ENCODE data around the gene IQCH.
A peak's percentile ranks its signal among the peaks of the same experiment; 100 is the strongest.

IQCH gene

DNA sequence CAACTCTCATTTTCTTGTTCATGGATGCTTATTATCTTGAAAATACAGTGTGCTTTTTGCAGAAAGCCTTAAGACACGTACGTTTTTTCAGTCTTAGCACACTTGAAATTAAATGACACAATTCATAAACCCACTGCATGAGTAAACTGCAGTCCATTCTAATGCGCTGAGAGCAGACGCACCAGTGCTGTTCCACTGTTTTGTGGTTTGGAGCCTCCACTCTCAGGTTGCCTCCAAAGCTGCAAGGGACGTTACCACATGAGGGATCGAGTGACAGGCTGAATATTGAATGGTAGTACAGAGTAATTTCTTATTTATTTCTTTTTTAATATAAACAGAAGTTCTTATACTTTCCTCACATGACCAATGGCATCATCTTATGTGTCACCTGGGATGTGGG is 12.3 kb downstream of the IQCH start:
- no peak for TF ChIP-seq GATA2 (IDR thresholded peaks at IDR 0.05; ENCODE audit: low read depth, low read length)
- TF ChIP-seq GATA3 (IDR thresholded peaks at IDR 0.05; ENCODE audit: low read depth, low read length) = no peak

DNA sequence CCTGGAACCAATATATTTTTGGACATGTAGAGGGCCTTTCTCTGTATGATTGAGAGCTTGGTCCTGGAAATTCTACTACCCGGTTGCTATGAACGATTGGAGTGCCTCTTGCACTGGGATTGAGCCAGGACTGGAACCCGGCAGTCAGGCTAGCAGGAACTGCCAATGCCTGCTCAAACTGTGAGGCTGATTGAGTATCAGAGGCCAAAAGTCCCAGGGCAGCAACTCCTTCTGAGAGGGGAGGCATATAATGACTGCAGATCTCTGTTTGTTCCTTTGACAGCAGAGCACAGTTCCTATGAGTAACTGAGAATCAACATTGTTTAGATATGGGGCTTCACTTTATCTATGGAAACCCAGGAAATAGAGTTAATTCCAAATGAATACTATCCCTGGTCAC is 12.9 kb downstream of the IQCH start:
- TF ChIP-seq GATA3 (IDR thresholded peaks at IDR 0.05; ENCODE audit: low read depth, low read length) (no peak), GATA2 (IDR thresholded peaks at IDR 0.05; ENCODE audit: low read depth, low read length) (no peak)

DNA sequence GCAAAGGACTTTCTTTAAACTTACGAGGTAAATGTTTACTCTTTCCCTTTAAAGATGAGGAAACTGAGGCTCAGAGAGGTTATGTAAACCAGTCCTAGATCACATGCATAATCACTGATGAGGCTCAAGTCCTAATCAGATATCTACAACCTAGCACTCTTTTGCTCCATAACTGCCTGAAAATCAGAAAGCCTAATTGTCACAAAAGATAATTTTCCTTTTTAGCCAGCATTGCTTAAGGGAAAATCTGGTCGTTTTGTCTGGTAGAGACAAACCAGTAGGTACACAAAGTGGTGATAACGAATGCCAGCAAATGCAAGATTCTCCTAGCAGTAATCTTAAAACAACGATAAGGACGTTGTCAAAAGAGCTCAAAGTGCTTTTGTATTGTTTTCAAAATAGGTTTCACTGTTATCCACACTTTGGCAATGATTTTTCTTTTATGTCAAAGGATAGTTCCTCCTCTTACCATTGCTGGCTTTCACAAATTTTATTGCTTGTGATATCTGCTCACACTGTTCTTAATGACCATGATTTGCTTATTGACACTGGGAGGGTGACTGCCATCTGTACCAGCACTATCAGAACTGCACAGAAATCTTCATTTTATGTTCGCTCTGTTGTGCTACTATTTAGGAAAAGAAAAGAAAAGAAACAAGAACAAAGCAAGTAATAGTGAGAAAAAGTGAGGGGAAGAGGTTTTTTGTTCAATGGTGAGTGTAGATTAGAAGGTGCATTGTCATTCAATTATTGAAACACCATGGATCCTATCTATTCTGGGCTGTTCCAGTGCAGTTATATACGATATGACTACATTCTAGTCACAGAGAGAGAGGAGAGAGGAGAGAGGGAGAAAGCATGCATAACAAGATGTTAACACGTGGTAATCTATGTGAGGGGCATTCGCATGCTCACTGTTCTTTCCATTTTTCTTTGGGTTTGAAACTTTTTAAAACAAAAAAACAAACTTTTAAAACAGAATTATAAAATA is 13.7 kb downstream of the IQCH start:
- TF ChIP-seq GATA2 (IDR thresholded peaks at IDR 0.05; ENCODE audit: low read depth, low read length) (peak; percentile 77; the same call in 1 of the 2 replicates), GATA3 (IDR thresholded peaks at IDR 0.05; ENCODE audit: low read depth, low read length) (peak; percentile 82)

DNA sequence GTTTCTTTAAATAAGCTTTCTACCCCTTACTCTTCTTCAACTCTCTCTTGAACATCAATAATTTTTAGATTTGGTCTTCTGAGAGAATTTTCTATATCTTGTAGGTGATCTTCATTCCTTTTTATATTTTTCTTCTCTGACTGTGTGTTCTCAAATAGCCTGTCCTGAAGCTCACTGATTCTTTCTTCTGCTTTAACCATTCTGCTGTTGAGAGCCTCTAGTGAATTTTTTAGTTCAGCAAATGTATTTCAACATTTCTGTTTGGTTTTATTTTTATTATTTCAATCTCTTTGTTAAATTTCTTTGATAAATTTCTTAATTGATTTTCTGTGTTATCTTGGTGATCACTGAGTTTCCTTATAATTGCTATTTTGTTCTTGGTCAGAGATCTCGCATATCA is 19.6 kb downstream of the IQCH start:
- no peak for TF ChIP-seq GATA3 (IDR thresholded peaks at IDR 0.05; ENCODE audit: low read depth, low read length)
- no peak for TF ChIP-seq GATA2 (IDR thresholded peaks at IDR 0.05; ENCODE audit: low read depth, low read length)

DNA sequence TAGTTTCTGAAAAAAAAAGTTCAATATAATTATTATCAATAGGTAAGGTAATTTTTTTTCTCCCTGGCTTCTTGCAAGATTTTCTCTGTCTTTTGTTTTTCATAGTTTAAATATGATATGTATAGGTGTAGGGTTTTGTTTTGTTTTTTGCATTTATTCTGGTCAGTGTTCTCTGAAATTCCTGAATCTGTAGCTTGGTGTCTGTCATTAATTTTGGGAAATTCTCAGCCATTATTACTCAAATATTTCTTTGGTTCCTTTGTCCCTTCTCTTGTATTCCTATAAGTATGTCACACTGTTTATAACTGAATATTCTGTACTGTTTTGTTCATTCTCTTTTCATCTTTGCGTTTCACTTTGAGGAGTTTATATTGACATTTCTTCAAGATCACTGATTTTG is 22.1 kb downstream of the IQCH start:
- TF ChIP-seq GATA2 (IDR thresholded peaks at IDR 0.05; ENCODE audit: low read depth, low read length) = no peak
- TF ChIP-seq GATA3 (IDR thresholded peaks at IDR 0.05; ENCODE audit: low read depth, low read length) = no peak

DNA sequence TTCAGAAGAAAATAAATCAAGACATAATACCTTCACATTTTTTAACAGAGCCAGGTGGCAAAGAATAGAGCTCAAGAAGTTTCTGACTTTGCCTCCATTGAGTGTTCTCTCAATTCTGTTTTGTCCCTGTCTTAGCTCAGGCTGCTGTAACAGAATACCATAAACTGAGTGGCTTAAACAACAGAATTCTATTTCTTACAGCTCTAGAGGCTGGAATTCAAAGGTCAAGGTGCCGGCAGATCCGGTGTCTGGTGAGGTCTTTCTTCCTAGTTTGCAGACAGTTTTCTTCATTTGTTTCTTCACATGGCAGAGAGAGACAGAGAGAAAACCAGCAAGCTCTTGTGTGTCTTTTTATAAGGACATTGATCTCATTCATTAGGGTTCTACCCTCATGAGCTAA is 25.6 kb downstream of the IQCH start:
- no peak for TF ChIP-seq GATA3 (IDR thresholded peaks at IDR 0.05; ENCODE audit: low read depth, low read length)

DNA sequence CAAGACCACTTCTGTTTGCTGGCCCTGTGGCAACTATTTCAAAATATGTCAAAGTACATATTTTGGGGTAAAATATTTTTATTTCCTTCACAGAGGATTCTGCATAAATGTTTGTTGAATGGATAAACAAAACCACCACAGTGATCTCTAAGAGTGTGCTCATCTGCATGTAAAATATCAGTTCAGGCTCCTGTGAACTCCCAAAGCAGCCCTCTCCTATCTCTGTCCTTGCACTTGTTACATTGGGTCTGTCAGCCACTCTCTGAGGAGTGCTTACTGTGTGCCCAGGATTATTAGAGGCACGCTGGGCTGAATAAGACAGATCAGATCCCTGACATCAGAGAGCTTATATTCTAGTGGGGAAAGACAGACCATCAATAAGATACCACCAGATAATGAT is 27.1 kb downstream of the IQCH start:
- TF ChIP-seq GATA2 (IDR thresholded peaks at IDR 0.05; ENCODE audit: low read depth, low read length) = no peak
- TF ChIP-seq GATA3 (IDR thresholded peaks at IDR 0.05; ENCODE audit: low read depth, low read length) = no peak

DNA sequence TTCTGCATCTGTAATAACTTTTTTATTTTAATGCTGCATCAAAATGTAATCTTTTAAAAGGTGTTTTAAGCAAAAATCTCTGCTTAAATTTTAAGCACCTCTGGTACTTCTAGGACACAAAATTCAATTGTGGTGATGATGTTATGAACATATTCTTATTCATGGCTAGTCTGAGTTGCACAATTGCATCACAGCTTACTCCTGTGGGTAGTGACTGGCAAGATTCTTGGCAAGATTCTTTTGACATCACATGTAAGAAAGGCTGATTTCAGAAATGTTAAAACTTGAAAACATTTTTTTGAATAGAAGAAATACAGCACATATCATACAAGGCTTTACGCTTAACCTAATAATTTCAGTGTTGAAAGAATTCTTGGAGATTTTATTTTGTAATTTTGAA is 35.7 kb downstream of the IQCH start:
- no peak for TF ChIP-seq GATA3 (IDR thresholded peaks at IDR 0.05; ENCODE audit: low read depth, low read length)
- no peak for TF ChIP-seq GATA2 (IDR thresholded peaks at IDR 0.05; ENCODE audit: low read depth, low read length)

DNA sequence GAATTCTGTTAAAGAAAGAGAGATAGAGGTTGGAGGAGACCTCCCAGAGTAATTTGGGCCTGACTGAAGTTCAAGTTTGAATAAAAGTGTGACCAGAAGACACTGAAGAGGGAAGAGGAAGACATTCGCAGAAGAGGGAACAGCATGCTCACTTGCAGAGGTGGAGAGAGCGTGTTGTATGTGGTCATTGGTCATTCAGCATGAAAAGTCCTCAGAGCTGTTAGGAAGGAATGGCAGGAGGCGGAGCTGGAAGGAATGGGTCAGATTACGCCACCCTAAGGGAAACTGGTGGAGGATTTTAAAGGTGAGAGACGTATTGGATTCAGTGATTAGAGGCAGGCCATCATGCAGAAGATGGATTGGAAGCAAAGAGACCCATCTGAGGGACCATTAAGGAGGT is 41.6 kb downstream of the IQCH start:
- TF ChIP-seq GATA3 (IDR thresholded peaks at IDR 0.05; ENCODE audit: low read depth, low read length) = no peak
- TF ChIP-seq GATA2 (IDR thresholded peaks at IDR 0.05; ENCODE audit: low read depth, low read length) = no peak

DNA sequence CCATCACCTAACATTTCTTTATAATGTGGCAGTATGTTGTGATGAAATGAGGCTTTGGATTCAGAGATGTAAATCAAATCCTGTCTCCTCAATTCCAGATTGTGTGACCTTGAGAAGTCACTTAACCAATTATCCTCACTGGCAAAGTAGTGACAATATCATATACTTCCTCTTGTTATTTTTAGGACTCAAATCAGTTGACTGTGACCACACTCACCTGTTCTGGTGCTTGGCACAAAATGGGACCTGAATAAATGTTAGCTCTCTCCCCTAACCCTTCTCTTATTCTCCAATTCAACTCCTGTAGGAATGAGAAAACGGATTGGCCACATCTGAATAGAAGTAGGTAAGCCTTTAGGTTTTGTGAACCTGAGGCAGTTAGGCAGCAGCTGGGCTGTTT is 42.1 kb downstream of the IQCH start:
- TF ChIP-seq GATA3 (IDR thresholded peaks at IDR 0.05; ENCODE audit: low read depth, low read length) = no peak
- no peak for TF ChIP-seq GATA2 (IDR thresholded peaks at IDR 0.05; ENCODE audit: low read depth, low read length)

DNA sequence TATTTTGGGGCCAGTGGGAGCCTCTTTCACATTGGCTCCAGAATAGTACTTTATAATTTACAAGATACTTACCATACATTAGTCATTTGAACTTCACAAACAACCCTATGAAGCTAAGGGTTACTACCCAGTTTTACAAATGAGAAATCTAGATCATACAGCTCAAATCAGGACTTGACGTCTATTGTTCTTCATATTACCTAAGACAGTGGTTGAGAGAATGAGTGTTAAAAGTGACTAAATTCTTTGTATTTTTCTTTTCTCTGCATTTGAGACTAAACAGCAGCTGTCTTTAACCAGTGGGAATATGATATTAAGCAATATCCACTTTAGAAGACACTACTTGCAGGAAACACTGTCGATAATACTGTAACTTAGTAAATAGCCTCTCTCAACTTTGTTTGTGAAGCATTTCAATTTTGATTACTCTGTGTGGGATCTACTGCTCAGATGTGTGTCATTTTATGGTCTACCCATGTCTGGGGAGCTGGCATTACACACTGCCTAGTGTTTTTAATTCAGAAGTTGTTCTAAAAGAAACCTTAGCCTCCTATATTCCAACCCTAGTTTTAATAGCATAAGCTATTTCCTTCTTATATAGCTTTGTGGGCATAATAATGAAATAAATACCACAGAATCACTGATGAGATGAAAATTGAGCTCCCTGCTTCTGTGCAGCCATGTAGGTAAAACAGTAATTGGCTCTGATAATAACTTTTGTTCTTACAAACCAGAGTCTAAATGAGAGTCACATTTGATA is 45.9 kb downstream of the IQCH start:
- TF ChIP-seq GATA3 (IDR thresholded peaks at IDR 0.05; ENCODE audit: low read depth, low read length) = no peak
- no peak for TF ChIP-seq GATA2 (IDR thresholded peaks at IDR 0.05; ENCODE audit: low read depth, low read length)

DNA sequence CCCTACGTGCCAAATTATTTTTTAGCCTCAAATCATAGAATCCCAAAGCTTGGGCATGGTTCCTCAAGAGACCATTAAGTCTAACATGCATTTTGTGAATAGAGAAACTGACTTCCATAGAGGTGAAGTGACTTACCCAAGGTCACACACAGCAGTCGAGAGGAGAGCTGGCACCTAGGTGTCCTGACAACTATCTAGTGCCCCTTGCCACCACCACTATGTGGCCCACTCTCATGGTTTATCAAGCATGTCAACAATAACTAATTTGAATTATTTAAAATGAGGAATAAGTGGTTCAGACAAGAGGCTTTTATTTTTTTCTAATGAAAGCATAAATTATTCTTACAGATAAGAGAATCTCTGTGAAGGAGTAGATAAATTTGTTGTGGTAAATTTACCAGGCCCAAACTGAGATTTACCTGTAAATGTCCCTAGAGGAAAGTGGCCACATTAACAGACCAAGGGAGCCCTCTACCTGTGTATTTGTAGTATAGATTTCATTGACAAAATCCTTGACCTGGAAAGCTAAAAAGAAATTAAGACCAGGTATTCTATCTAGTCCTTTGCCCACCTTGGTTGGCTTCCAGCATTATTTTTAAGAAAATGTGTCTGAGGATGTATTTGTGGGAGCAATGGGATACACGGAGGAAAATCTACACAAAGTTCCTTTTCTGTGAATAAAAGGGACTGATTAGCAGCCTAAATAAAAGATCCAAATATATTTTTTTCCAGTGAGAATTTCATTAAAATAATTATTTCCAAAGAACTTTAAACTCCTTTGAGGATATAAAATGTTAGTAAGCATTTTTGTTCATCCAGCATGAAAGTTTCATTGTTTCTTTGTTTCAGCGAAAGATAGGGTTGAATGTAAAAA is 49.1 kb downstream of the IQCH start:
- no peak for TF ChIP-seq GATA2 (IDR thresholded peaks at IDR 0.05; ENCODE audit: low read depth, low read length)
- TF ChIP-seq GATA3 (IDR thresholded peaks at IDR 0.05; ENCODE audit: low read depth, low read length) = no peak

DNA sequence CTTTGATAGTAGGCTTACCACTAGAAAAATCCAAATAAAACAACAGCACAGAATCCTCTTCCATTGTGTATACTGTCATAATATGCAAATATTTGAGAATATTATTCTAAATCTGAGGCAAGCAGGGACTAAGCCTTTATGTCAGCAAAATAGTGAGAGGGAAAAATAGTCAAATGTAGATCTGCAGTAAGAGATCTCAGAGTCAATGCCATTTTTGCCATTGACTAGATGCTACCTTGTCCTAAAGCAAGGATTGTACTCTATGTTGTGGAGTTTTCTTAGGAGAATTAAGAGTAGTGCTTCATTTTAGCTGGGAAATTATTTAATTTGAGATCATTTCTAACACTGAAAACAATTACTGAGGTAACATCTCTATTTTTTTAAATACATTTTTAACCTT is 50.2 kb downstream of the IQCH start:
- TF ChIP-seq GATA3 (IDR thresholded peaks at IDR 0.05; ENCODE audit: low read depth, low read length) (no peak), GATA2 (IDR thresholded peaks at IDR 0.05; ENCODE audit: low read depth, low read length) (no peak)

DNA sequence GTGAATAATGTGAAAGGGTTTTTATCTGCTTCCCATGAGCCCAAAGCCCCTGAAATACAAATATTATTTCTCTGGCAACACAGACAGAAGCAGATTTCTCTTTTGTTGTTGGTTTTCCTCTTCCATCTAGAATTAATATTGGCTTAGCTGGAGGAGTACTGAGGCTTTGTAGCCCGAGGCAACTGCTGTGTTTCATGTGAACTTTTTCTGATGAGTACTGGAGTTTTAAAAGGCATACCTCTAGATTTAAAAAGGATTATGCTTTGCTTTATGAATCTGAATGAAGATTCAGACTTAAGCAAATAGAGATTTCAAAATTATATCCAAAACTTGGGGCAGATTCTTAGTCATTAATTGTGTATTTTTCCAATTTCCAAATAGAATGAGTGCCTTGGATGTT is 50.9 kb downstream of the IQCH start:
- TF ChIP-seq GATA3 (IDR thresholded peaks at IDR 0.05; ENCODE audit: low read depth, low read length) (no peak), GATA2 (IDR thresholded peaks at IDR 0.05; ENCODE audit: low read depth, low read length) (no peak)

All from SH-SY5Y (cell line).